G401 (cell line): ENCODE results near the gene HNRNPL. TPM values are rescaled to one million over a fixed set of nuclear protein-coding genes. Genes with fewer than 3 reads are reported as not detected.
A peak's percentile ranks its signal among the peaks of the same experiment; 100 is the strongest.
"Not testable (repeated sequence)": the region's sequence is repeated elsewhere in the genome, so short reads cannot be mapped to it uniquely, and the experiment has no call there.

Source experiments
- DNase-seq: peaks from one replicate; pipeline ENCODE4 v3.0.0-alpha.2; 2015; ENCODE audit warnings: low spot score
- in situ Hi-C: cut with HindIII; loops from 2 replicates; pipeline ENCODE4 v1.10.0; 2016; ENCODE audit warnings: low sequenced_read_pairs, mixed read lengths
- total RNA-seq: library from RNA; depleted of rRNA; stranded (reverse); fragments of >200 nt; shearing (Covaris generic); gene quantifications from 2 replicates; pipeline ENCODE4 v1.2.3, GENCODE V29; 2014; rRNA removed

Gene HNRNPL
- total RNA-seq, result 600 and 749 TPM in 2 replicates

- DNase-seq, result peak; percentile 100
- in situ Hi-C loops, result no loop called here
These were observed at the start of gene HNRNPL for GRCh38 chr19:38849860-38850435. Gene HNRNPL (minus strand): TSS chr19:38849986. CDS start chr19:38849966, 20 bp downstream.

- peak; percentile 9 for DNase-seq
- in situ Hi-C loops, result no loop called here
These were observed 49.1 kb upstream of the HNRNPL start for GRCh38 chr19:38898788-38899446.

DNA sequence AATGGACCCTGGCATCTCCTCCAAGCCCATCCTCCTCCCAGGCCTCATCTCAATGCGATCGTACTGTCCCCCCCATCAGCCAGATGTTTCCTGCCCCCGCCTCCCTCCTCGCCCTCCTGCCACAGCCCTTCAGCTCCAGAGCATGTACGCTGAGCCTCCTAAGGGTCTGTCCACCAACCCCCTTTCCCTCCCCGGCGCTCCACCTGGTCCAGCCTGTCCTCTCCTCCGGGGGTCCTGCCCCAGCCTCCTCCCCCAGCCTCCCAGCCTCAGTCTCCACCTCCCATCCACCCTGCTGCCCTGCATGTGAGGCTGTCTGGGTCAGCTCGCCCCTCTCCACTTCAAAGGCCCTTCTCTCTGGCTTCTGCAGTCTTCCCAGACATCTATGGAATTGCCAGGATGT is 45.2 kb upstream of the HNRNPL start:
- DNase-seq, result no peak
- in situ Hi-C loops, result no loop called here

GRCh38 chr19:38893341-38893771 is 43.6 kb upstream of the HNRNPL start:
- in situ Hi-C loops, result no loop called here
- no peak for DNase-seq

DNA sequence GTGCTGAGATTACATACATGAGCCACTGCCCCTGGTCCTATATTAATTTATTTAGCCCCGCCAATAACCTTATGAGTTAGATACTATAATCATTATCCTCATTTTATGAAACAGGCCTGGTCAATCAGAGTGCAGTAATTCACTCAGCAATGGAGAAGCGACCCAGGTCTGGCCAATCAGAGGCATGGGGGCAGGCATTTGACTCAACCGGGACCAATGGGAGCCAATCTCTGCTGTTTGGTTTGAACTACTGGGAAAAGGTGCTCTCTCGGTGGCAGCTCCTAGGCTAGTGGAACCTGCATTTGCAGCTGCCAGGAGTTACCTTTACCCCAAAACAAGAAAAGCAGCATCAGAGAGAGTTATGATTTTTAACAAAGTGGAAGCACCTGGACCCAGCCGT is 43.1 kb upstream of the HNRNPL start:
- in situ Hi-C loops, result no loop called here
- no peak for DNase-seq

DNA sequence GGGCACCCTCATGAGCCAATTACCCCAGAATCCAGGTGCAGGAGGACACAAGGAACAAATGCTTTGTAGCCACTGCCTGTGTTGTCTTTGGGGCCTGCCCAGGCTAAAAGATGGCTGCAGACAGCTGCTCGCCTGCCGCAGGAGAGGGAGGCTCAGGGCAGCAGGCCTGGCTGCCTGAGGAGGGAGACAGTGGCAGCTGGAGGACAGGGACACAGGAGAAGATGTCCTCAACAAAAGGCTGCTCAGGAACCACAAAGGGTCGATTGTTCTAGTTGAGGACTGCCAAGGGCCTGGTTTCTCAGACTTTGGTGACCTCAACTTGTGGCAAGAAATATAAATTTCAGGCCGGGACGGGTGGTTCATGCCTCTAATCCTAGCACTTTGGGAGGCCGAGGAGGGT is 42.0 kb upstream of the HNRNPL start:
- no peak for DNase-seq

DNA sequence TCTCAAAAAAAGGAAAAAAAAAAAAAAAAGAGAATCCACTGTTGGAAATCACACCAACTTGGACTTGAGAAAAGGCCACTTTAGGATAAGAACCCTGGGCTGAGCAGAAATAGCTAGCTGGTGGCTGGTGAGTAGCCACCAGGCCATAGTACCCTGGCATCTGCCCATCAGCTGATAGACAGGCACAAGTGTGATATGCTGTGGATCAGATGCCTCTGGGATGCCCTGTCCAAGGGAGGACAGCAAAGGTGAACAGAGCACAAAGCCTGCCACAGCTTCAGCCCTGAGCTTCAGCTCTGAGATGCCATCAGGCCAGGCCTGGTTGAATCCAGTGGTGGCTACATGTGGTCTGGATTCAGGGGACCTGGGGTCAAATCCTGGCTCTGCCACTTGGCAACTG is 40.9 kb upstream of the HNRNPL start:
- no peak for DNase-seq
- in situ Hi-C loops, result no loop called here

More for the DNA sequence above, 42.0 kb upstream of the HNRNPL start:
- in situ Hi-C loops, result no loop called here

DNA sequence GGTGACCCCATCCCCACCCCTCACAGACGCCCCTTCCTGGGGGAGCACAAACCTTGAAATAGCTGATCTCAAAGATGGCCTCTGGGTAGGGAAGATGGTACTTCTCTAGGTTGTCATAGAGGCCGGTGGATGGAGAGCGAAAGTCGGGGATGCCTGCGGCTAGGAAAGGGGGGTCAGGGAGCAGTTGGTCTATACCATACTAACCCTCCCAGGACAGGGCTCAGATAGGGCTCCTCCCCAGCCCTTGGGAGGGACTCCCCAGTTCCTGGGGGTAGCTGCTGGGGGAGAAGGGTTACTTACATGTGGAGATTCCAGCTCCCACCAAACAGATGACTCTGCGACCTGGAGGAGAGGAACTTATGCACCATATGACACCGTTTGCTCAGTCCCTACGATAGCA is 40.0 kb upstream of the HNRNPL start:
- no peak for DNase-seq
- in situ Hi-C loops, result no loop called here

GRCh38 chr19:38888876-38889275 is 39.1 kb upstream of the HNRNPL start:
- DNase-seq, result peak; percentile 84
- in situ Hi-C loops, result no loop called here

DNA sequence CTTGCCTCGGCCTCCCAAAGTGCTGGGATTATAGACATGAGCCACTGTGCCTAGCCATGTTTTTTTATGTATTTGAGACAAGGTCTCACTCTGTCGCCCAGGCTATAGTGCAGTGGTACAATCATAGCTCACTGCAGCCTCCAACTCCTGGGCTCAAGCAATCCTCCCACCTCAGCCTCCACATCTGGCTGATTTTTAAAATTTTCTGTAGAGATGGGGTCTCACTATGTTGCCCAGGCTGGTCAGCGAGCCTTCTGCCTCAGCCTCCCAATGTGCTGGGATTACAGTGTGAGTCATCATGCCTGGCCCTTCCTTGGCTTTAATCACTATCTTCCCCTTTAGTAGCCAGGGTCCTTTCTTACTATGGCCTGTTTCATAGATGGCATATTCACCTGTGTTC is 34.9 kb upstream of the HNRNPL start:
- in situ Hi-C loops, result not testable (repeated sequence)

GRCh38 chr19:38883286-38883685 is 33.5 kb upstream of the HNRNPL start:
- DNase-seq, result no peak
- in situ Hi-C loops, result no loop called here

More for the DNA sequence above, 34.9 kb upstream of the HNRNPL start:
- not testable (repeated sequence) for DNase-seq

- no peak for DNase-seq
These were observed 31.3 kb upstream of the HNRNPL start for GRCh38 chr19:38880882-38881609.

DNA sequence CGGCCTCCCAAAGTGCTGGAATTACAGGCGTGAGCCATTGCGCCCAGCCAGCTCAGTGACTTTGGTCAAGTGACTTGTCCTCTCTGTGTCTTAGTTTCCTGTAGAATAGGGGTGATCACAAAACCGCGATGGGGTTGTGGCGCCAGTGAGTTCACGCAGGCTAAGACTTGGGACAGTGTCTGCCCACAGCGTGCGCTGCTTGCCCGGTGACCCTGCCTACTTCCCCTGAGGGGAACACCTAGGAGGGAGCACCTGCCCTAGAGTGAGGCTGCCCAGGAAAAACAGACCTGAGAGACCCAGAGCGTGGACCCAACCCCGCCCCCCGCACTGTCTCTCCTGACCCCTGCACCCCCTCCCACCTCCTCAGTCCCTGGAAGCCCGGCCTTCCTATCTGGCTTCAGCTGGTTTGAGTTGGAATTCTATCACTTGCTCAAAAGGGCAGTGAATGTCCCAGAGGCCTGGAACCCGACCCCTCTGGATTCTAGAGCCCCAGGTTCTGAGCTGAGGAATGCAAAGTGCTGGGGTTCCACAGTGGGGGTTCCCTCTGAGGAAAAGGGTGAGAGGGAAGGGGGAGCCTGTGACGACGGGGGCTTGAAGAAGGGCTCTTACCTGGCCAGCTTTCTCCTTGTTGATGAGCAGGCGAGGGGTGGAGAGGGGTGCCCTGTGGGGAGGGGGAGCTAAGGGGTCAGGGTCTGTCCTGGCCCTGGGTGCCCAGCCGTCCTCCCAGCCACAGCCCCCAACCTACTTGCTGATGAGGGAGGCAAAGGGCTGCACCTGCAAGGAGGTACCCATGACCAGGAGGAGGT is 30.5 kb upstream of the HNRNPL start:
- in situ Hi-C loops, result no loop called here
- no peak for DNase-seq

More at GRCh38 chr19:38880882-38881609, 31.3 kb upstream of the HNRNPL start:
- in situ Hi-C loops, result no loop called here

DNA sequence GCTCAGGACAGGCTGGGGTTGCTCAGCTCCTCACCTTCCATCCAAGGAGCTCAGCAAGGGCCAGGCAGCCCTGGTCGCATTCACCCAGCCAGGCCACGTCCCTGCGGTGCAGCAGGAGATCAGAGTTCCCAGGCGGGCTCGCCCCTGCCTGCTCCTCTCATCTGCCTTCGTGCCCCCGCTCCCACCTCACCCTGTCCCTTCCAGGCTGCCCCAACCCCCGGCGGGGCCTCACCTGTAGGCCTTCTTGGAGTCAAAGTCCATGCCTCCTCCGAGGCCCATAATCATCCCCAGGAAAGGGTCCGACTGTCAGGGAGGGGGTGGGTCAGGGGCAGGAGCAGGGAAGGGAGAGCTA is 29.6 kb upstream of the HNRNPL start:
- DNase-seq, result no peak

GRCh38 chr19:38878575-38879399 is 29.0 kb upstream of the HNRNPL start:
- DNase-seq, result no peak
- in situ Hi-C loops, result no loop called here

More for the DNA sequence above, 29.6 kb upstream of the HNRNPL start:
- in situ Hi-C loops, result no loop called here

DNA sequence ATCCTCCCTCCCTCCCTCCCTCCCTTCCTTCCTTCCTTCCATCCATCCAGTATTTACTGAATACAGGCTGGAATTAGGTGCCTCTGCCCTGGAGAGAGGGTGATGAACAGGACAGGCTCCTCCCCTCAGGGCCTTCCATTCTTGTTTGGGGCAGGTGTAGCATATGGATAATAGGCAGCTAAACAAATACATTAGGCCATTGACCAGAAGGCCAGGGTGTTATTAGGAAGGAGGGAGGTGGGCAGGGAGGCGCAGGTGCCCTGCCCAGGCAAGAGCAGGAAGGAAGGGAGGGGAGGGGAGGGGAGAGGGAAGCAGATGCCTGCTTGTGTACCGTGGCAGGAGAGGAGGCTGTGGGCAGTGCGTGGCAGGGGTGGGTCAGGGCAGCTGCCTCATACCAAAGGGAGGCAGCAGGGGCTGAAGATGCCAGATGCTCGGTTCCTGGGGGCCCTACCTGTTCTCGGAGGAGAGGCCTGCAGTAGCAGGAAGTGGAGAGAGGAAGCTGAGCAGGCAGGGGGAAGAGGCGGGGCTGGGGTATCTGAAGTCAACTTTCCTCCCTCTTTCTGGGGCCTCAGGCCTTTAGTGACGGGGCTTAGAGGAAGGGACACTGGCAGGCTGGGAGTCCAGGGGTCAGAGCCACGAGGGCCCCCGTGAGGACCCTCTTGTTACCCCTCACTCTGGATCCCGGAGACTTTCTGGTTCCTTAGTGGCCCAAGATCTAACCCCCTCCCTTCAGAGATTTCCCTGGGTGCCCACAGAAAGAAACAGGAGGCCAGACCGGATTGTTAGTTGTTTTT is 28.2 kb upstream of the HNRNPL start, which contains the start of gene RINL:
TSS of gene RINL (minus strand) at position 495 of the 794 bp plus-strand sequence. CDS start 1,533 bp downstream, outside the sequence.
- in situ Hi-C loops, result no loop called here
- DNase-seq, result no peak

DNA sequence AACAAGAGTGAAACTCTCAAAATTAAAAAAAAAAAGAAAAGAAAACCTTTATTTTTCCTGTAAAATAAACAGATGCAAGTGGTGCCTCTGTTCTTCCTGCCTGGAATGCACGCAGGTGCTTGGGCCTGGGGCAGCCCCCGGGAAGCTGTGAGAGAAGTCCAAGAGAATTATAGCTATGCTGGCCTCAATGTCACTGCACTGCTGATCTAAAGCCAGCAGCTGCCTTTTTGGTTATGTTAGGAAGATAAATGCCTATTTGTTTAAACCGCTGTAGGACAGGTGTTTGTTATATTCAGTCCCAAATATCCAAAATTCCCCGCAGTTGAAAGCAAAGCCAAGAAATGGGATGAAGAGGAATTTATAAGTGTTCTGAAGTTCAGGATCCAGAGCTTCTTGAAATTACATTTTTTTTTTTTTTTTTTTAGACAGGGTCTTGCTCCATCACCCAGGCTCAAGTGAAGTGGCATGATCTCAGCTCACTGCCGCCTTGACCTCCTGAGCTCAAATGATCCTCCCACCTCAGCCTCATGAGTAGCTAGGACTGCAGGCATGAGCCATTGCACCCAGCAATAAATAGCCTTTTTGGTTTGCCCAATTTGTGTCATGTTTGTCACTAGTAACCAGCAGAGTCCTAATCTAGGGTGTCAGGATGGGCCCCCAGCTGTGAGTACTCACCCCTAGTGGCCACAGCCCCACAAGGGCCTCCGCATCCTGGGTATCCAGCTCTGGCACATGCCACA is 26.0 kb upstream of the HNRNPL start:
- DNase-seq, result no peak
- in situ Hi-C loops, result no loop called here
